ENCODE measurements around the gene CAPN2.

GRCh38 chr1:223711173-223711572 is 1.2 kb upstream of the CAPN2 start:
- no peak for TF ChIP-seq POLR2A (IDR thresholded peaks at IDR 0.05; ENCODE audit: low read length)
- TF ChIP-seq GATA1 (IDR thresholded peaks at IDR 0.05; ENCODE audit: low read depth, low read length) = no peak
